KMS-11 (cell line): ENCODE data around the gene MCCC1.

Source experiments
- H2AFZ ChIP-seq: fragments of 200-600 bp; sonication (generic); 2 replicates; pipeline ENCODE4 v1.6.1; 2016; ENCODE audit warnings: antibody characterized with exemption, mixed run types, low read depth
- H3K27ac ChIP-seq: fragments of 200-600 bp; sonication (generic); 2 replicates; pipeline ENCODE4 v1.6.1; 2016; ENCODE audit warnings: mild to moderate bottlenecking, mixed run types
- H3K27me3 ChIP-seq: fragments of 200-600 bp; sonication (generic); 2 replicates; pipeline ENCODE4 v1.6.1; 2017; ENCODE audit warnings: mild to moderate bottlenecking, low read depth, mixed run types, moderate library complexity; ENCODE audit not compliant: insufficient read depth
- H3K36me3 ChIP-seq: fragments of 200-600 bp; sonication (generic); 2 replicates; pipeline ENCODE4 v1.6.1; 2017; ENCODE audit warnings: mild to moderate bottlenecking, mixed run types; ENCODE audit not compliant: insufficient read depth
- H3K4me1 ChIP-seq: fragments of 200-600 bp; sonication (generic); 2 replicates; pipeline ENCODE4 v1.6.1; 2016; ENCODE audit warnings: mild to moderate bottlenecking, low read depth, mixed run types; ENCODE audit not compliant: poor library complexity, severe bottlenecking
- H3K4me2 ChIP-seq: fragments of 200-600 bp; sonication (generic); 2 replicates; pipeline ENCODE4 v1.7.0; 2016; ENCODE audit warnings: mild to moderate bottlenecking, mixed run types
- H3K4me3 ChIP-seq: fragments of 200-600 bp; sonication (generic); IDR thresholded peaks from 2 replicates; pipeline ENCODE4 v1.6.1; 2017; ENCODE audit warnings: low read depth, low read length, mixed read lengths; ENCODE audit not compliant: insufficient read depth
- H3K79me2 ChIP-seq: fragments of 200-600 bp; sonication (generic); 2 replicates; pipeline ENCODE4 v1.6.1; 2016; ENCODE audit warnings: low read depth, mixed run types; ENCODE audit not compliant: insufficient read depth
- H3K9ac ChIP-seq: fragments of 200-600 bp; sonication (generic); 2 replicates; pipeline ENCODE4 v1.6.1; 2016; ENCODE audit warnings: mild to moderate bottlenecking, mixed run types
- H4K20me1 ChIP-seq: fragments of 200-600 bp; sonication (generic); 2 replicates; pipeline ENCODE4 v1.6.1; 2016; ENCODE audit warnings: mild to moderate bottlenecking, mixed run types; ENCODE audit not compliant: insufficient read depth
- CTCF ChIP-seq: fragments of 200-600 bp; sonication (generic); conservative IDR thresholded peaks from 2 replicates; pipeline ENCODE4 v1.6.1; 2017; ENCODE audit warnings: low read depth, mild to moderate bottlenecking, antibody characterized with exemption, low read length, moderate library complexity, mixed read lengths

Gene MCCC1

GRCh38 chr3:183099026-183099837, at the start of gene MCCC1:
TSS of gene MCCC1 (minus strand) at chr3:183099496. CDS start at chr3:183099440, 56 bp downstream.
- Histone ChIP-seq H3K27me3 (no peaks in the 10 kb centered on the region), H3K27ac (peak within 1 kb of the TSS; percentile 54), H3K9ac (peak within 1 kb of the TSS; percentile 79), H4K20me1 (no peaks in the 10 kb centered on the region), H3K4me1 (peaks cover 16% of the 10 kb centered on the region), H3K4me2 (peak within 1 kb of the TSS; percentile 88), H2AFZ (peak within 1 kb of the TSS; percentile 76), H3K4me3 (peak within 1 kb of the TSS; percentile 97), H3K79me2 (peaks cover 14% of the 10 kb centered on the region), H3K36me3 (no peaks in the 10 kb centered on the region)
- no peak for TF ChIP-seq CTCF

- H3K27me3 ChIP-seq = no peaks in the 10 kb centered on the region
- no peaks in the 10 kb centered on the region for H3K4me1 ChIP-seq
- H3K27ac ChIP-seq = no peak overlapping the region
- H3K36me3 ChIP-seq = no peaks in the 10 kb centered on the region
- no peak overlapping the region for H3K4me2 ChIP-seq
- TF ChIP-seq CTCF = no peak
- H3K79me2 ChIP-seq = no peaks in the 10 kb centered on the region
- no peak overlapping the region for H3K4me3 ChIP-seq
- no peaks in the 10 kb centered on the region for H4K20me1 ChIP-seq
- no peak overlapping the region for H2AFZ ChIP-seq
- no peak overlapping the region for H3K9ac ChIP-seq
Observed at GRCh38 chr3:183148056-183148455, 48.8 kb upstream of the MCCC1 start.

GRCh38 chr3:183144363-183144762, 45.1 kb upstream of the MCCC1 start:
- H3K79me2 ChIP-seq = no peaks in the 10 kb centered on the region
- no peak overlapping the region for H3K4me3 ChIP-seq
- H2AFZ ChIP-seq = no peak overlapping the region
- H4K20me1 ChIP-seq = no peaks in the 10 kb centered on the region
- H3K27ac ChIP-seq = no peak overlapping the region
- TF ChIP-seq CTCF = no peak
- no peaks in the 10 kb centered on the region for H3K36me3 ChIP-seq
- no peaks in the 10 kb centered on the region for H3K27me3 ChIP-seq
- H3K4me2 ChIP-seq = no peak overlapping the region
- no peak overlapping the region for H3K9ac ChIP-seq
- H3K4me1 ChIP-seq = no peaks in the 10 kb centered on the region

- no peak overlapping the region for H3K9ac ChIP-seq
- H4K20me1 ChIP-seq = no peaks in the 10 kb centered on the region
- no peak overlapping the region for H3K27ac ChIP-seq
- no peak overlapping the region for H3K4me3 ChIP-seq
- H3K4me1 ChIP-seq = no peaks in the 10 kb centered on the region
- no peak overlapping the region for H2AFZ ChIP-seq
- no peaks in the 10 kb centered on the region for H3K79me2 ChIP-seq
- H3K4me2 ChIP-seq = no peak overlapping the region
- no peaks in the 10 kb centered on the region for H3K36me3 ChIP-seq
- H3K27me3 ChIP-seq = no peaks in the 10 kb centered on the region
- no peak for TF ChIP-seq CTCF
Observed at GRCh38 chr3:183142199-183142598, 42.9 kb upstream of the MCCC1 start.
